Ascending aorta (tissue), 2 donors: ENCODE results near the gene CAMTA1. TPM values are rescaled to one million over a fixed set of nuclear protein-coding genes. Genes with fewer than 3 reads are reported as not detected.

Source experiments
- DNase-seq, 2 donors: peaks; one replicate each; pipeline ENCODE4 v3.0.0-alpha.2; 2019; ENCODE audit warnings: low spot score in 2 of 2
- H3K27ac ChIP-seq, 2 donors: fragments of 200-600 bp; sonication (generic); one replicate each; pipeline ENCODE4 v1.5.1; 2016 to 2017; ENCODE audit warnings: mild to moderate bottlenecking in 1 of 2
- H3K27me3 ChIP-seq: fragments of 200-600 bp; sonication (generic); one replicate; pipeline ENCODE4 v1.5.1; 2017
- H3K36me3 ChIP-seq, 2 donors: fragments of 200-600 bp; sonication (generic); one replicate each; pipeline ENCODE4 v1.5.1; 2016
- H3K4me1 ChIP-seq, 2 donors: fragments of 200-600 bp; sonication (generic); one replicate each; pipeline ENCODE4 v1.5.1; 2016 to 2017; ENCODE audit warnings: mild to moderate bottlenecking in 1 of 2
- H3K4me3 ChIP-seq, 2 donors: fragments of 200-600 bp; sonication (generic); one replicate each; pipeline ENCODE4 v1.5.1; 2016 to 2017; ENCODE audit warnings: mild to moderate bottlenecking in 1 of 2
- H3K9me3 ChIP-seq, 2 donors: fragments of 200-600 bp; sonication (generic); one replicate each; pipeline ENCODE4 v1.5.1; 2016
- intact Hi-C: fragments of 100-400 bp; cut with DNase I; formaldehyde crosslinking; loops from one replicate; pipeline ENCODE4 v1.15.1; 2023
- total RNA-seq: library from RNA; depleted of rRNA; stranded (reverse); fragments of >200 nt; gene quantifications from one replicate; pipeline ENCODE4 v1.1.0, GENCODE V29; 2016
- TF ChIP-seq, protein P1 (sequence below), 3 experiments: fragments of 200-600 bp in 2 of 3; fragments of 450-650 bp in 1 of 3; sonication (generic) in 2 of 3; IDR thresholded peaks; one replicate each; pipeline ENCODE4 v1.5.1; 2016 to 2019; ENCODE audit warnings: antibody characterized with exemption in 3 of 3, mild to moderate bottlenecking in 1 of 3, moderate library complexity in 1 of 3

CAMTA1 gene
- total RNA-seq, 1 donor from 2014 or later, result 53.3 TPM

DNA sequence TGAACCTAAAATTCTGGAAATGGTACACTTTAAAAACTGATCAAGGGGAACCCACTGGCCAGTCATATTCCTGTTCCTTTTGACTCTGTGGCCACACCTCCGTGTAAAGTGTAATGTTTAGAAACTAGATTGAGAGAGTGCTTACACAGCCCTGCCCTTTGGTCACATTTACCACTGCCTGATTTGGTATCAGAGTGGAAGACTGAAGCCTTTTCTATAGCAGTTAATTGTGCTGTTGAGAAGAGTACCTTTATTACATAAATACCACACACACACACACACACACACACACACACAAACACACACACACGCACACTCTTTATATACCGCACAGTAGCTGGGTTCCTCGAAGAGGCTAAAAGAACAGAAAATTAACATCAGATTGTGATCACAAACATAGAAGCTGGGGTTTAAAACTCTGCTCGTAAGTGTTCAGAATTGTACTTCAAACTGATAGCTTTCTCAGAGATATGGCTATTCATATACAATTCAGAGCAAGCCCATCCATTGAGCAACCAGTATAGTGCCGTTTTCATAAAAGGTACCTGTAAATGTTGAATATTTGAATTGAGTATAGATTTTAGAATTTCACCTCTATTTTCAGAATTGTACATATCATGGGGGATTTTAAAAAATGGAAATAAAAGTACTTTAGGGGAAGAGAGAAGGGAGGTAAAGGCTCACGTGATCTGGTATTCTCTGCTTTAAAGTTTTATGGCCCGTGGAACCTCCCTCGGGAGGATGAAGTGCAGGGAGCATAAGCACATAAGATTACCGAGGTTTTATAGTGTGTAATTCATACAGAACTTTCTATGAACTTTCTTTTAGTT lies 37.5 kb downstream of the CAMTA1 start:
- H3K27ac ChIP-seq, result peak overlapping the region; percentile 29 to 83
- no peak for DNase-seq
- H3K36me3 ChIP-seq, result no peaks in the 10 kb centered on the region
- TF ChIP-seq, protein P1, sequence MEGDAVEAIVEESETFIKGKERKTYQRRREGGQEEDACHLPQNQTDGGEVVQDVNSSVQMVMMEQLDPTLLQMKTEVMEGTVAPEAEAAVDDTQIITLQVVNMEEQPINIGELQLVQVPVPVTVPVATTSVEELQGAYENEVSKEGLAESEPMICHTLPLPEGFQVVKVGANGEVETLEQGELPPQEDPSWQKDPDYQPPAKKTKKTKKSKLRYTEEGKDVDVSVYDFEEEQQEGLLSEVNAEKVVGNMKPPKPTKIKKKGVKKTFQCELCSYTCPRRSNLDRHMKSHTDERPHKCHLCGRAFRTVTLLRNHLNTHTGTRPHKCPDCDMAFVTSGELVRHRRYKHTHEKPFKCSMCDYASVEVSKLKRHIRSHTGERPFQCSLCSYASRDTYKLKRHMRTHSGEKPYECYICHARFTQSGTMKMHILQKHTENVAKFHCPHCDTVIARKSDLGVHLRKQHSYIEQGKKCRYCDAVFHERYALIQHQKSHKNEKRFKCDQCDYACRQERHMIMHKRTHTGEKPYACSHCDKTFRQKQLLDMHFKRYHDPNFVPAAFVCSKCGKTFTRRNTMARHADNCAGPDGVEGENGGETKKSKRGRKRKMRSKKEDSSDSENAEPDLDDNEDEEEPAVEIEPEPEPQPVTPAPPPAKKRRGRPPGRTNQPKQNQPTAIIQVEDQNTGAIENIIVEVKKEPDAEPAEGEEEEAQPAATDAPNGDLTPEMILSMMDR (IDR thresholded peaks at IDR 0.05), result no peak
- intact Hi-C loops, result no loop called here
- H3K27me3 ChIP-seq, result no peaks in the 10 kb centered on the region
- H3K9me3 ChIP-seq, result no peaks in the 10 kb centered on the region
- peaks cover 0 to 29% of the 10 kb centered on the region in 2 donors for H3K4me1 ChIP-seq
- no peak overlapping the region for H3K4me3 ChIP-seq

DNA sequence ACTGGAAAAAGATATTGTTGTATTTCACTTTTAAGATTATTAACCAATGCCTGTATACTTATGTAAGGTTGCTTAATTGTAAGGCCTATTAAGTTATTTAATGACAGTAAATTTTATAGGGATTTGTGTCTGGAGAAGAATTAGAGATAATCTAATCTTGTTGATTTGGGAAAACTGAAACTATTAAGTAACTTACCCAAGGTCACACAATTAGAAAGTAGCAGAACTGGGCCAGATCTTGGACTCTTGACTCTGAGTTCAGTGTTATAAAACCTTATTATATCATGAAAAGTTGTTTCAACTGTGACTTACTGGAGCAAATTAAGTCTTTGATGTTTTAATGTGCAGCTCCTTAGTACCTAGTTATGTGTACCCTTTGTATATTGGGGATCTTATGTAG lies 38.5 kb downstream of the CAMTA1 start:
- peak overlapping the region in 1 of 2 donors; percentile 83 for H3K27ac ChIP-seq
- TF ChIP-seq, protein P1 (IDR thresholded peaks at IDR 0.05), result no peak
- no peaks in the 10 kb centered on the region for H3K27me3 ChIP-seq
- H3K36me3 ChIP-seq, result no peaks in the 10 kb centered on the region
- no peak for DNase-seq
- no peak overlapping the region for H3K4me3 ChIP-seq
- H3K9me3 ChIP-seq, result no peaks in the 10 kb centered on the region
- intact Hi-C loops, result no loop called here
- peaks cover 0 to 36% of the 10 kb centered on the region in 2 donors for H3K4me1 ChIP-seq

DNA sequence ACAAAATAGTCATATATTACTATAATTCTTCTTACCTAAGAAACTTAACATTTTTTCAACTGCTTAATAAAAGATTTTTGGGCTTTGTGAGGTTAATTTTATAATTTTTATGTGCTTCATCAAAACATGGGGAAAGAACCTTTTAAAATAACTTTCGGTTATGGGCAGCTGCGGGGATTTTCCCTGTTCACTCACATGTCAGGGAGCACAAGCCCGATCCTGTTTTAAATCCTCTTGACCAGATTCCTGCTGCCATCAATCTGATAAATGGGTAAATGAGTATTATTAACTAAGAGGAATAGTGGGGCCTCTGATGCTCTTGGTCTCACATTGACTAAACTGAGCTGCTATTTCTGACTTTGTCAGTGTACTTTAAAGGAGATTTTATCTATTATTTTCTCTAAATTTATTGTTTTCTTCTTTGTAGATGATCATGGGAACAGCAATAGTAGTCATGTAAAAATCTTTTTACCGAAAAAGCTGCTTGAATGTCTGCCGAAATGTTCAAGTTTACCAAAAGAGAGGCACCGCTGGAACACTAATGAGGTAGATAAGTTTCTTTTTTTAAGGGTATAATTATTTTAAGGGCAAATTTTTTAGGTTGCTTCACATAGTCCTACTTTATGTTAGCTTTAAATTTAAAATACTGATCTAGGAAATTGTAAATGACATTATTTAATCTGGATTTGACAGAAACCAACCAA lies 39.6 kb downstream of the CAMTA1 start:
- no peaks in the 10 kb centered on the region for H3K27me3 ChIP-seq
- peak overlapping the region; percentile 69 to 83 for H3K27ac ChIP-seq
- H3K36me3 ChIP-seq, result no peaks in the 10 kb centered on the region
- peaks cover 0 to 36% of the 10 kb centered on the region in 2 donors for H3K4me1 ChIP-seq
- H3K9me3 ChIP-seq, result no peaks in the 10 kb centered on the region
- TF ChIP-seq, protein P1 (IDR thresholded peaks at IDR 0.05), result no peak
- intact Hi-C loops, result loop anchor here (5.0 kb wide), 1 partner anchor 37 kb away; no protein-coding TSS in a partner anchor
- peak overlapping the region; percentile 12 to 46 for H3K4me3 ChIP-seq
- no peak for DNase-seq

DNA sequence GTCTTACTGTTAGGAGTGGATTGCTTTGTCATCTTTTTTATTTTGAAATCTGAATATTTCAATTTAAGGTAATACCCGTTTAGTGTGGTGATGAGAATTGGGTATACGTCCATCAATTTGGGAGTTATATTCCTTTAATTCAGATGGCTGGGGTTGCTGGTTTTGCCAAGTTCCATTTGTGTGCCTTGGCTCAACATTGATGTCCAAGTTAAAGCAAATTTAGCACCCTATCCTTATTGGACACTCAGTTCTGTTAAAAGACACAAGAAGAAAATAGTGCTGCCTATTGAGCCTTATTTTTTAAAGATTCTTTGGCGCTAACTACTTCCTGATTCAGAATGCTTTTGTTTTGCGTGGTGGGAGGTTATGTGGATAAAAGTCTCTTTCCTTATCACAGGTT lies 40.6 kb downstream of the CAMTA1 start:
- Histone ChIP-seq H3K27me3 (no peaks in the 10 kb centered on the region), H3K4me1 (peaks cover 0 to 36% of the 10 kb centered on the region in 2 donors), H3K4me3 (peak overlapping the region; percentile 9 to 46), H3K9me3 (no peaks in the 10 kb centered on the region), H3K36me3 (no peaks in the 10 kb centered on the region), H3K27ac (peak overlapping the region; percentile 69 to 83)
- intact Hi-C loops, result loop anchor here (5.0 kb wide), 1 partner anchor 36 kb away; no protein-coding TSS in a partner anchor
- no peak for DNase-seq
- TF ChIP-seq, protein P1 (IDR thresholded peaks at IDR 0.05), result no peak

DNA sequence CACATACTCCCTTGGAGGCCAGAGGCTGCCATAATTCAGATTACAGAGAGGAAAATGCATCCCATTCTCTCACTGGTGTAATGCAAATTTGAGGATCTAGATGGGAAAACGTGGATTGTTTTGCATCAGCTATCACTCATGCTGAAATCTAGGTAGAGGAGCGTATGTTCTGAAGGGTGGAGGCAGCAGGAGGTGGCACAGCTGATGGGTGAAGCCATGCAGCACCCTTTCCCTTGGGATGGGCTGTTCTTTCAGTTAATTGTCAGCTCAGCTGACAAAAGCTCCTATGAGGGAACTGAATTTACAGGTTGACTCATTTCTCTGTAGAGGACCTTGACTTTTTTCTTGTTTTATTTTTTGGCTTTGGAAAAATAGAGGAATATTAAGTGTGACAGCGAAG lies 41.8 kb downstream of the CAMTA1 start:
- Histone ChIP-seq H3K36me3 (no peaks in the 10 kb centered on the region), H3K9me3 (no peaks in the 10 kb centered on the region), H3K4me3 (peak overlapping the region; percentile 10 to 46), H3K27ac (peak overlapping the region; percentile 44 to 83), H3K27me3 (no peaks in the 10 kb centered on the region), H3K4me1 (peaks cover 0 to 38% of the 10 kb centered on the region in 2 donors)
- DNase-seq, result no peak
- intact Hi-C loops, result loop anchor here (5.0 kb wide), 1 partner anchor 35 kb away; no protein-coding TSS in a partner anchor
- TF ChIP-seq, protein P1 (IDR thresholded peaks at IDR 0.05), result no peak
